ENCODE results near the gene NKD2.

DNA sequence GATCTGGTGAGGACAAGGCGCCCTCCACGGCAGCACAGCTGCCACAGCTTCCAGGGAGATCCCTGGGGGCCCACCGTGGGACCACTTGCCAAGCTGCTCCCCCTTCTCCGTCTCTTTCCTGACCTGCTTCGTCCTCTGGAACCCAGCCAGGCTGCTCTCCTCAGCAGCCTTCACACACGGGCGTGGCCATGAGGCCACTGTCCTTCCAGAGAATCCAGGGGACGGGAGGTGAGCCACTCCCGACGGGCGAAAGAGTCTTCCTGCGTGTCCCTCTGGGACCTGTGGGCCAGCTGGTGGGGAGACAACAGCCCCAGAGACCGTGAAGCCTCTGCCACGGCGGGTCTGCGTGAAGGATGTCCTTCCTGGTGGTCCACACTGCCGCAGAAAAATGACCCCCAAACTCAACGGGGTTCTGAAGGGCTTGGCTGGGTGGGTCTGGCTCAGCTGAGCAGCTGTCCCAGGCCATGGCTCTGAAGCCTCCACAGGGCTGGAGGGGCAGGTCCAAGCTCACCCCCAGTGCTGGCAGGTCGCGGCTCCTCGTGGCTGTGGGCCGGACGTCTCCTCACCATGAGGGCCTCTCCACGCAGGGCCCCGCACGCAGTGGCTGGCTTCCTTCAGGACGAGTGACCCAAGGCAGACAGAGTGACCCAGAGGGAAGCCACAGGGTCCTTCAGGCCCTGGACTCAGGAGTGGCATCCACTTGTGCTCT is 47.4 kb upstream of the NKD2 start:
- TF ChIP-seq, protein P1, sequence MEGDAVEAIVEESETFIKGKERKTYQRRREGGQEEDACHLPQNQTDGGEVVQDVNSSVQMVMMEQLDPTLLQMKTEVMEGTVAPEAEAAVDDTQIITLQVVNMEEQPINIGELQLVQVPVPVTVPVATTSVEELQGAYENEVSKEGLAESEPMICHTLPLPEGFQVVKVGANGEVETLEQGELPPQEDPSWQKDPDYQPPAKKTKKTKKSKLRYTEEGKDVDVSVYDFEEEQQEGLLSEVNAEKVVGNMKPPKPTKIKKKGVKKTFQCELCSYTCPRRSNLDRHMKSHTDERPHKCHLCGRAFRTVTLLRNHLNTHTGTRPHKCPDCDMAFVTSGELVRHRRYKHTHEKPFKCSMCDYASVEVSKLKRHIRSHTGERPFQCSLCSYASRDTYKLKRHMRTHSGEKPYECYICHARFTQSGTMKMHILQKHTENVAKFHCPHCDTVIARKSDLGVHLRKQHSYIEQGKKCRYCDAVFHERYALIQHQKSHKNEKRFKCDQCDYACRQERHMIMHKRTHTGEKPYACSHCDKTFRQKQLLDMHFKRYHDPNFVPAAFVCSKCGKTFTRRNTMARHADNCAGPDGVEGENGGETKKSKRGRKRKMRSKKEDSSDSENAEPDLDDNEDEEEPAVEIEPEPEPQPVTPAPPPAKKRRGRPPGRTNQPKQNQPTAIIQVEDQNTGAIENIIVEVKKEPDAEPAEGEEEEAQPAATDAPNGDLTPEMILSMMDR (IDR thresholded peaks at IDR 0.05; ENCODE audit: low read length): no peak
- TF ChIP-seq EZH2 (IDR thresholded peaks at IDR 0.05; ENCODE audit: borderline replicate concordance, low read length): no peak

Data from OCI-LY1 (cell line).